Measurements from ENCODE around the gene WDFY1.

WDFY1 gene

GRCh38 chr2:223834431-223834830, 110.7 kb downstream of the WDFY1 start:
- Histone ChIP-seq H3K4me3 (ENCODE audit: extremely low read depth, insufficient read depth, low read length, poor library complexity, severe bottlenecking) (no peak overlapping the region), H3K27ac (ENCODE audit: low read depth, low read length, severe bottlenecking) (no peak overlapping the region), H3K4me1 (ENCODE audit: control insufficient read depth, insufficient read depth, low read length, poor library complexity, severe bottlenecking) (peaks cover 6% of the 10 kb centered on the region), H3K9me3 (ENCODE audit: control insufficient read depth, low read length) (no peaks in the 10 kb centered on the region), H3K36me3 (ENCODE audit: control insufficient read depth, insufficient read depth, low read length) (no peaks in the 10 kb centered on the region)
- no CpG with 5 or more reads among the region's 1 CpG for WGBS, 2 experiments (ENCODE audit: insufficient coverage in 2 of 2)

DNA sequence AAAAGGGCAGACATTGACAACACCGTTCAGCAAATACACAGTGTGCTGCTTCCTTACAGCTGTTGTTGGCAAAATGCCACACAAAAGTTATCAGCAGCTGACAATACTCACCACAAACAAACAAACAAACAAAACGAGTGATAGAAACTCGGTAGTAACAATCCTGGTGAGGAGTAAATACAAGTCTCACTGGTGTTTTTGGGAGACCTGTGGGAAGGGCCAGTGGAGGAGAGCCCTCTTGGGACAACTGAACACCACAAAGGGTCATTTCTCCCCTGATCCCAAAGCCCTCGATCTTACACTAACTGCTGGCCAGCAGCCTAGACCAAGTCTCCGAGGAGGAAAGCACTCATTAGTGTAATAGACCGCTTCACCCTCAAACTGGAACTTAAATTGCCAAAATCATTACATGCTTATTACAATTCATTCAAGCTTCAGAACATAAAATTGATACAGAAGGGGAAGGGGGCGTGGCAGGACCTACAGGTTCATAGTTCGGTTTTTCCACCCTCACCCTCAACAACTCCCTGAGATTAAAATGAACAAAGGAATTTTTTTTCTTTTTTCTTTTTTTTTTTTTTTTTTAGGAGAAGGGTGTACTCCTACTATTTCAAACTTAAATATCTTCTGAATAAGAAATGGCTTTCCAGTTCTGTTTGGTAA, 112.8 kb downstream of the WDFY1 start:
- Histone ChIP-seq H3K9me3 (ENCODE audit: control insufficient read depth, low read length) (no peaks in the 10 kb centered on the region), H3K4me1 (ENCODE audit: control insufficient read depth, insufficient read depth, low read length, poor library complexity, severe bottlenecking) (peaks cover 3% of the 10 kb centered on the region), H3K36me3 (ENCODE audit: control insufficient read depth, insufficient read depth, low read length) (no peaks in the 10 kb centered on the region), H3K4me3 (ENCODE audit: extremely low read depth, insufficient read depth, low read length, poor library complexity, severe bottlenecking) (no peak overlapping the region), H3K27ac (ENCODE audit: low read depth, low read length, severe bottlenecking) (no peak overlapping the region)
- WGBS, 2 experiments (ENCODE audit: insufficient coverage in 2 of 2), result 57 to 67% methylated on average over 1 of the region's 8 CpGs

DNA sequence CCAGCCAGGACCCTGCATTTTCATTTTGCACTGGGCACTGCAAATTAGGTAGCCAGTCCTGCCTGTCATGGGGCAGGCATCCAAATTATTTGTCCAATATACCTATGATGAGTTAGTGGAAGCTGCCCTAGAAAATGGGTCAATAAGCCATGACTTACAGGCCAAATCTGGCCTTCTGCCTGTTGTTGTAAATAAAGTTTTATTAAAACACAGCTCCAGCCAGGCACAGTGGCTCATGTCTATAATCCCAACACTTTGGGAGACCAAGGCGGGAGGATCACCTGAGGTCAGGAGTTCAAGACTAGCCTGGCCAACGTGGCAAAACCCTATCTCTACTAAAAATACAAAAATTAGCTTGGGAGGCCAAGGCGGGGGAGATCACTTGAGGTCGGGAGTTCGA, 116.0 kb downstream of the WDFY1 start:
- Histone ChIP-seq H3K4me3 (ENCODE audit: extremely low read depth, insufficient read depth, low read length, poor library complexity, severe bottlenecking) (no peak overlapping the region), H3K4me1 (ENCODE audit: control insufficient read depth, insufficient read depth, low read length, poor library complexity, severe bottlenecking) (no peaks in the 10 kb centered on the region), H3K36me3 (ENCODE audit: control insufficient read depth, insufficient read depth, low read length) (no peaks in the 10 kb centered on the region), H3K27ac (ENCODE audit: low read depth, low read length, severe bottlenecking) (no peak overlapping the region), H3K9me3 (ENCODE audit: control insufficient read depth, low read length) (no peaks in the 10 kb centered on the region)
- 94 to 95% methylated on average over 3 to 4 of the region's 5 CpGs for WGBS, 2 experiments (ENCODE audit: insufficient coverage in 2 of 2)

DNA sequence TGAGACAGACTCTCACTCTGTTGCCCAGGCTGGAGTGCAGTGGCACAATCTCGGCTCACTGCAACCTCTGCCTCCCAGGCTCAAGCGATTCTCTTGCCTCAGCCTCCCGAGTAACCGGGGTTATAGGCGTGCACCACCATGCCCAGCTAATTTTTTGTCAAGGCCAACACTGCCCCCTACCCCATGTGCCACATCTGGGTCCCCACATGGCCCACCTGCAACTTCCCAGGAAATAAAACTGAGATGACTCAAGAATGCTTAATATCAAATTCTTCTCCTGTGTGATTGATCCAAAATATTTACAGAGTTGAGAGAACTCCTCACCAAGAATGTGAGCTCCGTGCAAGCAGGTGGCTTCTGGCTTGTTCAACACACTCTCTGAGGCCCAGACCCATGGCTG, 116.8 kb downstream of the WDFY1 start:
- Histone ChIP-seq H3K9me3 (ENCODE audit: control insufficient read depth, low read length) (no peaks in the 10 kb centered on the region), H3K27ac (ENCODE audit: low read depth, low read length, severe bottlenecking) (no peak overlapping the region), H3K4me1 (ENCODE audit: control insufficient read depth, insufficient read depth, low read length, poor library complexity, severe bottlenecking) (no peaks in the 10 kb centered on the region), H3K36me3 (ENCODE audit: control insufficient read depth, insufficient read depth, low read length) (no peaks in the 10 kb centered on the region), H3K4me3 (ENCODE audit: extremely low read depth, insufficient read depth, low read length, poor library complexity, severe bottlenecking) (no peak overlapping the region)
- WGBS, 2 experiments (ENCODE audit: insufficient coverage in 2 of 2), result 82 to 91% methylated on average over 3 to 6 of the region's 6 CpGs

DNA sequence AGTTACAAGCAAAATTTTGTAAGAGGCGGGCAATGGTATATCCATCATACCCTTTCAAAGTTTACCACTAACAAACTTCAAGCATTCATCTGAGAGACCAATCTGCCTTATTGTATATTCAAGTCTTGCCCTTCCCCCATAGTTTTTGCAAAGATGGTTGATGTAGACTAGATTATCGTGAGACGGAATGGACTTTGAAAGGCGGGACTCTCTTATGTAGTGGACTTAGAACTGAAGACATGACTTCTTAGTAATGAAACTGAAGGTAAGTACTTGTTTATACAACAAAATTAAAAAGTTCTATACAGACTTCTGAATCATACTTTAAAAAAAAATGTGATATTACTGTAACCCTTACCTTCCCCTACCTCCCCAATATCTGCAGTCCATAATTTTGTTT, 118.1 kb downstream of the WDFY1 start:
- 100% methylated on average over 1 to 2 of the region's 4 CpGs for WGBS, 2 experiments (ENCODE audit: insufficient coverage in 2 of 2)

More for the DNA sequence above, 118.1 kb downstream of the WDFY1 start:
- no peaks in the 10 kb centered on the region for H3K4me1 ChIP-seq (ENCODE audit: control insufficient read depth, insufficient read depth, low read length, poor library complexity, severe bottlenecking)
- H3K27ac ChIP-seq (ENCODE audit: low read depth, low read length, severe bottlenecking), result no peak overlapping the region
- H3K4me3 ChIP-seq (ENCODE audit: extremely low read depth, insufficient read depth, low read length, poor library complexity, severe bottlenecking), result no peak overlapping the region
- H3K36me3 ChIP-seq (ENCODE audit: control insufficient read depth, insufficient read depth, low read length), result no peaks in the 10 kb centered on the region
- no peaks in the 10 kb centered on the region for H3K9me3 ChIP-seq (ENCODE audit: control insufficient read depth, low read length)

Data from mesodermal cell (in vitro differentiated cells).